Activated naive CD4-positive, alpha-beta T cell treated with anti-CD3 and anti-CD28 coated beads, Interleukin-2, amount 10 ng/mL, durations not matched to agents 7 days and 5 days (primary cell): Measurements from ENCODE around the gene IFT57.
"Not testable (repeated sequence)": the region's sequence is repeated elsewhere in the genome, so short reads cannot be mapped to it uniquely, and the experiment has no call there.

Experiments
- CTCF ChIA-PET: fragments of 350-600 bp; sonication (Branson Sonifier 250); formaldehyde crosslinking; loops from one replicate; lab custom pipeline; 2021; ENCODE audit warnings: antibody characterized with exemption; lab: Charles Lee
- DNase-seq: peaks from one replicate; pipeline ENCODE4 v3.0.0-alpha.2; 2020
- H3K27ac Mint-ChIP-seq: one replicate; pipeline ENCODE4 v1.8.0; 2021; ENCODE audit warnings: mild to moderate bottlenecking, moderate library complexity, mixed read lengths
- H3K27me3 Mint-ChIP-seq: one replicate; pipeline ENCODE4 v1.8.0; 2021; ENCODE audit warnings: mild to moderate bottlenecking, mixed read lengths
- H3K36me3 Mint-ChIP-seq: one replicate; pipeline ENCODE4 v1.8.0; 2021; ENCODE audit warnings: mixed read lengths
- H3K4me1 Mint-ChIP-seq: one replicate; pipeline ENCODE4 v1.8.0; 2021; ENCODE audit warnings: mixed read lengths
- H3K4me3 Mint-ChIP-seq: one replicate; pipeline ENCODE4 v1.8.0; 2021; ENCODE audit warnings: mild to moderate bottlenecking, moderate library complexity, mixed read lengths
- H3K9me3 Mint-ChIP-seq: one replicate; pipeline ENCODE4 v1.8.0; 2021; ENCODE audit warnings: mixed read lengths

The IFT57 gene

GRCh38 chr3:108221911-108222852 is at the start of gene IFT57:
Gene IFT57, minus strand, starts transcription at chr3:108222424. Its CDS starts 102 bp downstream, at chr3:108222322.
- no peaks in the 10 kb centered on the region for H3K9me3 Mint-ChIP-seq
- peaks cover 7% of the 10 kb centered on the region for H3K36me3 Mint-ChIP-seq
- no peaks in the 10 kb centered on the region for H3K27me3 Mint-ChIP-seq
- H3K27ac Mint-ChIP-seq: peak within 1 kb of the TSS; percentile 99
- DNase-seq: peak; percentile 96
- CTCF ChIA-PET: interaction anchor here (0.8 to 3.6 kb wide), 4 partner anchors 69 to 256 kb away, joined by 3 to 15 read pairs (median 6); no protein-coding TSS in a partner anchor
- peaks cover 55% of the 10 kb centered on the region for H3K4me1 Mint-ChIP-seq
- H3K4me3 Mint-ChIP-seq: peak within 1 kb of the TSS; percentile 95

- no peaks in the 10 kb centered on the region for H3K27me3 Mint-ChIP-seq
- DNase-seq: no peak
- no peak overlapping the region for H3K27ac Mint-ChIP-seq
- peaks cover 4% of the 10 kb centered on the region for H3K36me3 Mint-ChIP-seq
- peaks cover 18% of the 10 kb centered on the region for H3K9me3 Mint-ChIP-seq
- CTCF ChIA-PET: interaction anchor here (0.6 kb wide), 1 partner anchor 138 kb away, joined by 3 read pairs; no protein-coding TSS in a partner anchor
- H3K4me3 Mint-ChIP-seq: no peak overlapping the region
- peaks cover 2% of the 10 kb centered on the region for H3K4me1 Mint-ChIP-seq
These were observed 49.4 kb upstream of the IFT57 start for GRCh38 chr3:108271626-108272025.

- H3K36me3 Mint-ChIP-seq, H3K9me3 Mint-ChIP-seq, DNase-seq, H3K27me3 Mint-ChIP-seq, H3K27ac Mint-ChIP-seq, H3K4me1 Mint-ChIP-seq, CTCF ChIA-PET, H3K4me3 Mint-ChIP-seq: not testable (repeated sequence)
These were observed 46.0 kb upstream of the IFT57 start for GRCh38 chr3:108268235-108268634.

- H3K4me3 Mint-ChIP-seq, H3K9me3 Mint-ChIP-seq, H3K27ac Mint-ChIP-seq, DNase-seq, H3K4me1 Mint-ChIP-seq, H3K36me3 Mint-ChIP-seq, H3K27me3 Mint-ChIP-seq: not testable (repeated sequence)
- CTCF ChIA-PET: interaction anchor here (0.7 kb wide), 1 partner anchor 558 kb away, joined by 3 read pairs; no protein-coding TSS in a partner anchor
These were observed 42.5 kb upstream of the IFT57 start for GRCh38 chr3:108264534-108265298.

- CTCF ChIA-PET: no interaction called here
- Mint-ChIP-seq H3K9me3 (peaks cover 2% of the 10 kb centered on the region), H3K36me3 (no peaks in the 10 kb centered on the region), H3K27ac (no peak overlapping the region), H3K4me3 (no peak overlapping the region), H3K4me1 (no peaks in the 10 kb centered on the region), H3K27me3 (peaks cover 3% of the 10 kb centered on the region)
- DNase-seq: no peak
These were observed 32.9 kb upstream of the IFT57 start for GRCh38 chr3:108255131-108255530.

GRCh38 chr3:108251844-108252243 is 29.6 kb upstream of the IFT57 start:
- Mint-ChIP-seq H3K27me3 (no peaks in the 10 kb centered on the region), H3K4me1 (peaks cover 3% of the 10 kb centered on the region), H3K4me3 (no peak overlapping the region), H3K36me3 (no peaks in the 10 kb centered on the region), H3K27ac (no peak overlapping the region), H3K9me3 (peaks cover under 1% of the 10 kb centered on the region)
- no peak for DNase-seq
- CTCF ChIA-PET: interaction anchor here (1.2 kb wide), 1 partner anchor 226 kb away, joined by 3 read pairs; no protein-coding TSS in a partner anchor

GRCh38 chr3:108251265-108251664 is 29.0 kb upstream of the IFT57 start:
- Mint-ChIP-seq H3K4me3 (no peak overlapping the region), H3K9me3 (no peaks in the 10 kb centered on the region), H3K4me1 (peaks cover 5% of the 10 kb centered on the region), H3K27me3 (no peaks in the 10 kb centered on the region), H3K27ac (no peak overlapping the region), H3K36me3 (no peaks in the 10 kb centered on the region)
- no peak for DNase-seq
- CTCF ChIA-PET: interaction anchor here (1.2 kb wide), 1 partner anchor 226 kb away, joined by 3 read pairs; no protein-coding TSS in a partner anchor

GRCh38 chr3:108250626-108251025 is 28.4 kb upstream of the IFT57 start:
- DNase-seq: no peak
- H3K27ac Mint-ChIP-seq: no peak overlapping the region
- no peaks in the 10 kb centered on the region for H3K27me3 Mint-ChIP-seq
- H3K4me1 Mint-ChIP-seq: peaks cover 6% of the 10 kb centered on the region
- H3K4me3 Mint-ChIP-seq: no peak overlapping the region
- peaks cover under 1% of the 10 kb centered on the region for H3K36me3 Mint-ChIP-seq
- no peaks in the 10 kb centered on the region for H3K9me3 Mint-ChIP-seq
- CTCF ChIA-PET: no interaction called here

GRCh38 chr3:108243243-108243642 is 21.0 kb upstream of the IFT57 start:
- no peak for DNase-seq
- Mint-ChIP-seq H3K4me1 (peaks cover 9% of the 10 kb centered on the region), H3K27me3 (no peaks in the 10 kb centered on the region), H3K4me3 (no peak overlapping the region), H3K9me3 (peaks cover 11% of the 10 kb centered on the region), H3K36me3 (peaks cover 8% of the 10 kb centered on the region), H3K27ac (no peak overlapping the region)
- CTCF ChIA-PET: no interaction called here

GRCh38 chr3:108242776-108243175 is 20.6 kb upstream of the IFT57 start:
- Mint-ChIP-seq H3K36me3 (peaks cover 8% of the 10 kb centered on the region), H3K27me3 (no peaks in the 10 kb centered on the region), H3K27ac (no peak overlapping the region), H3K4me1 (peaks cover 9% of the 10 kb centered on the region), H3K9me3 (peaks cover 11% of the 10 kb centered on the region), H3K4me3 (no peak overlapping the region)
- CTCF ChIA-PET: no interaction called here
- no peak for DNase-seq

- Mint-ChIP-seq H3K27ac (no peak overlapping the region), H3K4me3 (no peak overlapping the region), H3K27me3 (no peaks in the 10 kb centered on the region), H3K9me3 (peaks cover 14% of the 10 kb centered on the region), H3K36me3 (peaks cover 8% of the 10 kb centered on the region), H3K4me1 (peaks cover 6% of the 10 kb centered on the region)
- no peak for DNase-seq
- CTCF ChIA-PET: no interaction called here
These were observed 19.5 kb upstream of the IFT57 start for GRCh38 chr3:108241721-108242120.

- H3K9me3 Mint-ChIP-seq: peaks cover 14% of the 10 kb centered on the region
- H3K27me3 Mint-ChIP-seq: no peaks in the 10 kb centered on the region
- H3K27ac Mint-ChIP-seq: no peak overlapping the region
- H3K4me3 Mint-ChIP-seq: no peak overlapping the region
- no peak for DNase-seq
- CTCF ChIA-PET: no interaction called here
- H3K4me1 Mint-ChIP-seq: peaks cover 3% of the 10 kb centered on the region
- peaks cover 8% of the 10 kb centered on the region for H3K36me3 Mint-ChIP-seq
These were observed 18.9 kb upstream of the IFT57 start for GRCh38 chr3:108241146-108241545.

GRCh38 chr3:108239082-108239481 is 16.9 kb upstream of the IFT57 start:
- H3K27me3 Mint-ChIP-seq: no peaks in the 10 kb centered on the region
- peaks cover 3% of the 10 kb centered on the region for H3K4me1 Mint-ChIP-seq
- no peaks in the 10 kb centered on the region for H3K36me3 Mint-ChIP-seq
- no peak overlapping the region for H3K27ac Mint-ChIP-seq
- peaks cover 7% of the 10 kb centered on the region for H3K9me3 Mint-ChIP-seq
- no peak for DNase-seq
- CTCF ChIA-PET: no interaction called here
- H3K4me3 Mint-ChIP-seq: no peak overlapping the region

GRCh38 chr3:108235290-108235689 is 13.1 kb upstream of the IFT57 start:
- H3K27ac Mint-ChIP-seq: no peak overlapping the region
- H3K9me3 Mint-ChIP-seq: peaks cover 3% of the 10 kb centered on the region
- no peaks in the 10 kb centered on the region for H3K36me3 Mint-ChIP-seq
- H3K4me1 Mint-ChIP-seq: peaks cover 3% of the 10 kb centered on the region
- no peak for DNase-seq
- H3K27me3 Mint-ChIP-seq: no peaks in the 10 kb centered on the region
- CTCF ChIA-PET: no interaction called here
- H3K4me3 Mint-ChIP-seq: no peak overlapping the region
